Upper lobe of left lung (tissue), 4 donors: Measurements from ENCODE around the gene KRT71.
"Not testable (repeated sequence)": the region's sequence is repeated elsewhere in the genome, so short reads cannot be mapped to it uniquely, and the experiment has no call there.

Experiments used
- CTCF ChIP-seq, 6 experiments: fragments of 450-650 bp in 4 of 6; fragments of 200-600 bp in 2 of 6; sonication (generic) in 2 of 6; IDR thresholded peaks; one replicate each; pipeline ENCODE4 v1.5.1; 2016 to 2019; ENCODE audit warnings: antibody characterized with exemption in 6 of 6
- POLR2A ChIP-seq, 4 donors: fragments of 450-650 bp; IDR thresholded peaks; one replicate each; pipeline ENCODE4 v1.5.1; 2016 to 2017; ENCODE audit warnings: antibody characterized with exemption in 4 of 4, mild to moderate bottlenecking in 2 of 4
- POLR2AphosphoS5 ChIP-seq, 2 donors: sonication (generic); formaldehyde crosslinking; IDR thresholded peaks; one replicate each; pipeline ENCODE4 v1.5.1; 2017; ENCODE audit warnings: antibody characterized with exemption in 2 of 2

GRCh38 chr12:52500574-52500973 is 52.4 kb downstream of the KRT71 start:
- TF ChIP-seq CTCF, POLR2AphosphoS5, POLR2A (IDR thresholded peaks at IDR 0.05): not testable (repeated sequence)
